ENCODE measurements around the gene SYT9. TPM values are rescaled to one million over a fixed set of nuclear protein-coding genes. Genes with fewer than 3 reads are reported as not detected.

Gene SYT9
- total and polyA plus RNA-seq, 4 donors = 0.05 to 5.4 (median 2.6) TPM

DNA sequence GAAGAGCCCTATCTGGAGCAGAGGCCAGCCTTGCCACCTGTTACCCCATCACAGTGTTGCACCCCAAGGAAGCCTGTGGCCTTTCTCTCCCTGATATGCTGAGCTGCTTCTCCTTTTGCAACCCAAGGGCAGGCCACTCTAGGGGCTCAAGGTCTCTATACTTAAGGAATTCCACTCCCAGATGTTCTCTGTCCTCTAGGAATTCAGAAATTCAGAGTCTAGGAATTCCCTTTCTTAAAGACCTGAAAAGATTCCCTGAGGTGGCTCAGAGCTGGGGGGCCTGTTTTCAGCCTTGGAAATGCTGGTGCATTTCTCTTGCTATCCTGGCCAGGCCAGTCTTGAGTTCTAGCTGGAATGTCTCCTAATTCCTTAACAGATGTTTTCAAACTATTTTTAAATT lies 165.6 kb downstream of the SYT9 start (continued):
- TF ChIP-seq, protein P1, sequence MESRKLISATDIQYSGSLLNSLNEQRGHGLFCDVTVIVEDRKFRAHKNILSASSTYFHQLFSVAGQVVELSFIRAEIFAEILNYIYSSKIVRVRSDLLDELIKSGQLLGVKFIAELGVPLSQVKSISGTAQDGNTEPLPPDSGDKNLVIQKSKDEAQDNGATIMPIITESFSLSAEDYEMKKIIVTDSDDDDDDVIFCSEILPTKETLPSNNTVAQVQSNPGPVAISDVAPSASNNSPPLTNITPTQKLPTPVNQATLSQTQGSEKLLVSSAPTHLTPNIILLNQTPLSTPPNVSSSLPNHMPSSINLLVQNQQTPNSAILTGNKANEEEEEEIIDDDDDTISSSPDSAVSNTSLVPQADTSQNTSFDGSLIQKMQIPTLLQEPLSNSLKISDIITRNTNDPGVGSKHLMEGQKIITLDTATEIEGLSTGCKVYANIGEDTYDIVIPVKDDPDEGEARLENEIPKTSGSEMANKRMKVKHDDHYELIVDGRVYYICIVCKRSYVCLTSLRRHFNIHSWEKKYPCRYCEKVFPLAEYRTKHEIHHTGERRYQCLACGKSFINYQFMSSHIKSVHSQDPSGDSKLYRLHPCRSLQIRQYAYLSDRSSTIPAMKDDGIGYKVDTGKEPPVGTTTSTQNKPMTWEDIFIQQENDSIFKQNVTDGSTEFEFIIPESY (IDR thresholded peaks at IDR 0.05) = no peak
- TF ChIP-seq HNF4A (conservative IDR thresholded peaks at IDR 0.05) (no peak), FOXA2 (IDR thresholded peaks at IDR 0.05) (no peak), EGR1 (IDR thresholded peaks at IDR 0.05; ENCODE audit: low read depth in 2 of 2) (no peak)

DNA sequence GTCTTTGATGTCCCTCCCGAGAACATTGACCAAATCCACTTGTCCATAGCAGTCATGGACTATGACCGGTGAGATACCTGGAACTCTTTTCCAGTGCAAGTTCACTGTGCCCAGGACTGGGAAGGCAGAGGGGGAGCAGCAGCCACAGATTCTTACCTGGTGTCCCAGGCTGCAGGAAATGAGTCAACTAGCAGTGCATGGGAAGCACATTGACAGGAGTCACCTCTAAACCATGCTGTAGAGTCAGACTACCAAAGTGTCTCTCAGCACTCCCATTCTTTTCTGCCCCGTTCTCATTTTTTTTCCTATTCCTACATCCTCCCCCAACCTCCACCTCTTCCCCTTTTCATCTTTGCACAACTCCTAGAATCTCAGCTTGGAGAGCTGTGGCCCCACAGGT lies 166.4 kb downstream of the SYT9 start:
- no peak overlapping the region for H3K27ac ChIP-seq (ENCODE audit: low read depth in 1 of 2, low read length in 2 of 2)
- no peaks in the 10 kb centered on the region for H3K4me1 ChIP-seq (ENCODE audit: control insufficient read depth in 4 of 4, insufficient read depth in 4 of 4, low read length in 3 of 4)
- no peak for TF ChIP-seq FOXA1 (IDR thresholded peaks at IDR 0.05)
- TF ChIP-seq, protein P2, sequence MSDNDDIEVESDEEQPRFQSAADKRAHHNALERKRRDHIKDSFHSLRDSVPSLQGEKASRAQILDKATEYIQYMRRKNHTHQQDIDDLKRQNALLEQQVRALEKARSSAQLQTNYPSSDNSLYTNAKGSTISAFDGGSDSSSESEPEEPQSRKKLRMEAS (IDR thresholded peaks at IDR 0.05) = no peak
- no peak for TF ChIP-seq HNF4A (conservative IDR thresholded peaks at IDR 0.05)
- TF ChIP-seq, protein P1 (IDR thresholded peaks at IDR 0.05) = no peak
- TF ChIP-seq, protein P3, sequence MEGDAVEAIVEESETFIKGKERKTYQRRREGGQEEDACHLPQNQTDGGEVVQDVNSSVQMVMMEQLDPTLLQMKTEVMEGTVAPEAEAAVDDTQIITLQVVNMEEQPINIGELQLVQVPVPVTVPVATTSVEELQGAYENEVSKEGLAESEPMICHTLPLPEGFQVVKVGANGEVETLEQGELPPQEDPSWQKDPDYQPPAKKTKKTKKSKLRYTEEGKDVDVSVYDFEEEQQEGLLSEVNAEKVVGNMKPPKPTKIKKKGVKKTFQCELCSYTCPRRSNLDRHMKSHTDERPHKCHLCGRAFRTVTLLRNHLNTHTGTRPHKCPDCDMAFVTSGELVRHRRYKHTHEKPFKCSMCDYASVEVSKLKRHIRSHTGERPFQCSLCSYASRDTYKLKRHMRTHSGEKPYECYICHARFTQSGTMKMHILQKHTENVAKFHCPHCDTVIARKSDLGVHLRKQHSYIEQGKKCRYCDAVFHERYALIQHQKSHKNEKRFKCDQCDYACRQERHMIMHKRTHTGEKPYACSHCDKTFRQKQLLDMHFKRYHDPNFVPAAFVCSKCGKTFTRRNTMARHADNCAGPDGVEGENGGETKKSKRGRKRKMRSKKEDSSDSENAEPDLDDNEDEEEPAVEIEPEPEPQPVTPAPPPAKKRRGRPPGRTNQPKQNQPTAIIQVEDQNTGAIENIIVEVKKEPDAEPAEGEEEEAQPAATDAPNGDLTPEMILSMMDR (IDR thresholded peaks at IDR 0.05; ENCODE audit: low read depth, low read length, missing input control) = no peak
- TF ChIP-seq JUND (IDR thresholded peaks at IDR 0.05) = no peak
- no peak for TF ChIP-seq EGR1 (IDR thresholded peaks at IDR 0.05; ENCODE audit: low read depth in 2 of 2)
- TF ChIP-seq, protein P4, sequence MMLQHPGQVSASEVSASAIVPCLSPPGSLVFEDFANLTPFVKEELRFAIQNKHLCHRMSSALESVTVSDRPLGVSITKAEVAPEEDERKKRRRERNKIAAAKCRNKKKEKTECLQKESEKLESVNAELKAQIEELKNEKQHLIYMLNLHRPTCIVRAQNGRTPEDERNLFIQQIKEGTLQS (IDR thresholded peaks at IDR 0.05) = no peak
- TF ChIP-seq HNF4G (IDR thresholded peaks at IDR 0.05) = no peak
- no peak for TF ChIP-seq FOXA2 (IDR thresholded peaks at IDR 0.05)
- TF ChIP-seq RAD21 (IDR thresholded peaks at IDR 0.05) = no peak
- no peak for TF ChIP-seq TAF1 (conservative IDR thresholded peaks at IDR 0.05)
- TF ChIP-seq, protein P5, sequence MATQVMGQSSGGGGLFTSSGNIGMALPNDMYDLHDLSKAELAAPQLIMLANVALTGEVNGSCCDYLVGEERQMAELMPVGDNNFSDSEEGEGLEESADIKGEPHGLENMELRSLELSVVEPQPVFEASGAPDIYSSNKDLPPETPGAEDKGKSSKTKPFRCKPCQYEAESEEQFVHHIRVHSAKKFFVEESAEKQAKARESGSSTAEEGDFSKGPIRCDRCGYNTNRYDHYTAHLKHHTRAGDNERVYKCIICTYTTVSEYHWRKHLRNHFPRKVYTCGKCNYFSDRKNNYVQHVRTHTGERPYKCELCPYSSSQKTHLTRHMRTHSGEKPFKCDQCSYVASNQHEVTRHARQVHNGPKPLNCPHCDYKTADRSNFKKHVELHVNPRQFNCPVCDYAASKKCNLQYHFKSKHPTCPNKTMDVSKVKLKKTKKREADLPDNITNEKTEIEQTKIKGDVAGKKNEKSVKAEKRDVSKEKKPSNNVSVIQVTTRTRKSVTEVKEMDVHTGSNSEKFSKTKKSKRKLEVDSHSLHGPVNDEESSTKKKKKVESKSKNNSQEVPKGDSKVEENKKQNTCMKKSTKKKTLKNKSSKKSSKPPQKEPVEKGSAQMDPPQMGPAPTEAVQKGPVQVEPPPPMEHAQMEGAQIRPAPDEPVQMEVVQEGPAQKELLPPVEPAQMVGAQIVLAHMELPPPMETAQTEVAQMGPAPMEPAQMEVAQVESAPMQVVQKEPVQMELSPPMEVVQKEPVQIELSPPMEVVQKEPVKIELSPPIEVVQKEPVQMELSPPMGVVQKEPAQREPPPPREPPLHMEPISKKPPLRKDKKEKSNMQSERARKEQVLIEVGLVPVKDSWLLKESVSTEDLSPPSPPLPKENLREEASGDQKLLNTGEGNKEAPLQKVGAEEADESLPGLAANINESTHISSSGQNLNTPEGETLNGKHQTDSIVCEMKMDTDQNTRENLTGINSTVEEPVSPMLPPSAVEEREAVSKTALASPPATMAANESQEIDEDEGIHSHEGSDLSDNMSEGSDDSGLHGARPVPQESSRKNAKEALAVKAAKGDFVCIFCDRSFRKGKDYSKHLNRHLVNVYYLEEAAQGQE (IDR thresholded peaks at IDR 0.05) = no peak
- TF ChIP-seq GABPA (IDR thresholded peaks at IDR 0.05 in 1 of 2, conservative IDR thresholded peaks at IDR 0.05 in 1 of 2) = no peak
- no peak for TF ChIP-seq NR2F2 (IDR thresholded peaks at IDR 0.05)
- no peak for TF ChIP-seq SP1 (IDR thresholded peaks at IDR 0.05)
- no peak overlapping the region for H3K9ac ChIP-seq (ENCODE audit: low read depth in 1 of 2, low read length in 2 of 2)
- no peak for DNase-seq (ENCODE audit: low spot score)
- no peaks in the 10 kb centered on the region for H3K9me3 ChIP-seq (ENCODE audit: control insufficient read depth in 4 of 4, low read length in 3 of 4)
- peaks cover 0 to 1% (median 0%) of the 10 kb centered on the region in 4 donors for H3K36me3 ChIP-seq (ENCODE audit: control insufficient read depth in 4 of 4, insufficient read depth in 3 of 4, low read depth in 1 of 4, low read length in 3 of 4)
- H3K4me3 ChIP-seq (ENCODE audit: low read depth in 1 of 3, low read length in 3 of 3) = no peak overlapping the region
- 87% methylated on average over 3 of the region's 3 CpGs for WGBS
- no peaks in the 10 kb centered on the region for H3K27me3 ChIP-seq (ENCODE audit: control insufficient read depth in 4 of 4, insufficient read depth in 4 of 4, low read length in 3 of 4)

Measured in liver (tissue), 9 donors.